Measurements from ENCODE around the gene BDH1. TPM values are rescaled to one million over a fixed set of nuclear protein-coding genes. Genes with fewer than 3 reads are reported as not detected.
"Not testable (repeated sequence)": the region's sequence is repeated elsewhere in the genome, so short reads cannot be mapped to it uniquely, and the experiment has no call there.

The BDH1 gene
- polyA plus RNA-seq, 1 experiment, result 6.1 TPM

- H3K27ac ChIP-seq (ENCODE audit: low read depth, low read length), result no peak overlapping the region
- no peak for TF ChIP-seq CTCF (IDR thresholded peaks at IDR 0.05; ENCODE audit: low read depth, low read length)
- no peak for DNase-seq (ENCODE audit: low read depth, low spot score)
- H3K4me3 ChIP-seq (ENCODE audit: low read depth, low read length), result no peak overlapping the region
- ChIA-PET POLR2A (no interaction called here), CTCF (no interaction called here)
- no peaks in the 10 kb centered on the region for H3K27me3 ChIP-seq (ENCODE audit: control insufficient read depth, insufficient read depth, low read length)
- no peaks in the 10 kb centered on the region for H3K9me3 ChIP-seq (ENCODE audit: control insufficient read depth, insufficient read depth, low read length)
Observed at GRCh38 chr3:197592361-197593045, 36.7 kb upstream of the BDH1 start.

- no peak overlapping the region for H3K27ac ChIP-seq (ENCODE audit: low read depth, low read length)
- ChIA-PET CTCF (no interaction called here), POLR2A (no interaction called here)
- no peaks in the 10 kb centered on the region for H3K9me3 ChIP-seq (ENCODE audit: control insufficient read depth, insufficient read depth, low read length)
- H3K4me3 ChIP-seq (ENCODE audit: low read depth, low read length), result no peak overlapping the region
- no peak for TF ChIP-seq CTCF (IDR thresholded peaks at IDR 0.05; ENCODE audit: low read depth, low read length)
- no peaks in the 10 kb centered on the region for H3K27me3 ChIP-seq (ENCODE audit: control insufficient read depth, insufficient read depth, low read length)
- DNase-seq (ENCODE audit: low read depth, low spot score), result no peak
Observed at GRCh38 chr3:197591816-197592215, 36.0 kb upstream of the BDH1 start.

- Histone ChIP-seq H3K27ac (ENCODE audit: low read depth, low read length) (no peak overlapping the region), H3K9me3 (ENCODE audit: control insufficient read depth, insufficient read depth, low read length) (no peaks in the 10 kb centered on the region), H3K4me3 (ENCODE audit: low read depth, low read length) (no peak overlapping the region), H3K27me3 (ENCODE audit: control insufficient read depth, insufficient read depth, low read length) (no peaks in the 10 kb centered on the region)
- ChIA-PET CTCF (interaction anchor here (0.7 to 5.6 kb wide), 2 partner anchors 8 to 22 kb away, joined by 3 to 57 read pairs; no protein-coding TSS in a partner anchor), POLR2A (no interaction called here)
- DNase-seq (ENCODE audit: low read depth, low spot score), result no peak
- TF ChIP-seq CTCF (IDR thresholded peaks at IDR 0.05; ENCODE audit: low read depth, low read length), result no peak
Observed at GRCh38 chr3:197590313-197590962, 34.7 kb upstream of the BDH1 start.

- TF ChIP-seq CTCF (IDR thresholded peaks at IDR 0.05; ENCODE audit: low read depth, low read length), result no peak
- no peaks in the 10 kb centered on the region for H3K27me3 ChIP-seq (ENCODE audit: control insufficient read depth, insufficient read depth, low read length)
- DNase-seq (ENCODE audit: low read depth, low spot score), result no peak
- POLR2A ChIA-PET, result no interaction called here
- H3K4me3 ChIP-seq (ENCODE audit: low read depth, low read length), result no peak overlapping the region
- H3K27ac ChIP-seq (ENCODE audit: low read depth, low read length), result no peak overlapping the region
- CTCF ChIA-PET, result interaction anchor here (5.6 kb wide), 1 partner anchor 9 kb away, joined by 57 read pairs; no protein-coding TSS in a partner anchor
- no peaks in the 10 kb centered on the region for H3K9me3 ChIP-seq (ENCODE audit: control insufficient read depth, insufficient read depth, low read length)
Observed at GRCh38 chr3:197589545-197589944, 33.8 kb upstream of the BDH1 start.

- DNase-seq (ENCODE audit: low read depth, low spot score); H3K4me3 ChIP-seq (ENCODE audit: low read depth, low read length); H3K9me3 ChIP-seq (ENCODE audit: control insufficient read depth, insufficient read depth, low read length); H3K27me3 ChIP-seq (ENCODE audit: control insufficient read depth, insufficient read depth, low read length); H3K27ac ChIP-seq (ENCODE audit: low read depth, low read length): not testable (repeated sequence)
- ChIA-PET CTCF (interaction anchor here (0.6 to 5.6 kb wide), 3 partner anchors 12 to 343 kb away, joined by 3 to 57 read pairs (median 3); no protein-coding TSS in a partner anchor), POLR2A (interaction anchor here (1.0 kb wide), 1 partner anchor 9 kb away, joined by 3 read pairs; no protein-coding TSS in a partner anchor)
Observed at GRCh38 chr3:197586768-197587167, 31.0 kb upstream of the BDH1 start.
